Adipose tissue (tissue), 3 donors: Measurements from ENCODE around the gene ANKRD39. TPM values are rescaled to one million over a fixed set of nuclear protein-coding genes. Genes with fewer than 3 reads are reported as not detected.

Experiments
- H3K27ac ChIP-seq: one replicate; pipeline ENCODE4 v1.5.1; 2013; ENCODE audit warnings: low read depth, low read length
- WGBS, 3 donors: extraction: QIAGEN DNeasy Blood & Tissue Kit; methylation state at CpG; one replicate each; pipeline ENCODE4 v1.1.7; 2013; 5-methylcytosine and 5-hydroxymethylcytosine counted together
- polyA plus RNA-seq, 3 donors: library from polyadenylated mRNA; stranded (reverse); fragments of 200-250 nt; gene quantifications; one replicate each; pipeline ENCODE4 v1.2.3, GENCODE V29; 2013
- donor health status: healthy with polysubstance abuse.
- donor health status: Bipolar disorder and iron deficiency.
- donor health status: healthy.

ANKRD39 gene
- polyA plus RNA-seq, 3 donors: 9.4 to 14.5 (median 11.0) TPM

GRCh38 chr2:96823198-96823597, 34.6 kb downstream of the ANKRD39 start:
- WGBS, 3 donors: 74 to 88% (median 79%) methylated on average over 11 of the region's 11 CpGs
- no peak overlapping the region for H3K27ac ChIP-seq

- WGBS, 3 donors: 66 to 76% (median 74%) methylated on average over 4 of the region's 4 CpGs
- no peak overlapping the region for H3K27ac ChIP-seq
These were observed 35.0 kb downstream of the ANKRD39 start for GRCh38 chr2:96822786-96823185.

GRCh38 chr2:96821113-96821675, 36.6 kb downstream of the ANKRD39 start:
- 39 to 86% (median 85%) methylated on average over 11 of the region's 11 CpGs for WGBS, 3 donors
- H3K27ac ChIP-seq: no peak overlapping the region

- H3K27ac ChIP-seq: no peak overlapping the region
- 75 to 87% (median 84%) methylated on average over 12 of the region's 12 CpGs for WGBS, 3 donors
These were observed 37.8 kb downstream of the ANKRD39 start for GRCh38 chr2:96819876-96820511.

- WGBS, 3 donors: 42 to 78% (median 76%) methylated on average over 10 of the region's 10 CpGs
- H3K27ac ChIP-seq: no peak overlapping the region
These were observed 38.5 kb downstream of the ANKRD39 start for GRCh38 chr2:96819128-96819875.

GRCh38 chr2:96817882-96818281, 39.9 kb downstream of the ANKRD39 start:
- 48 to 91% (median 86%) methylated on average over 8 of the region's 8 CpGs for WGBS, 3 donors
- no peak overlapping the region for H3K27ac ChIP-seq

GRCh38 chr2:96816836-96817702, 40.7 kb downstream of the ANKRD39 start:
- no peak overlapping the region for H3K27ac ChIP-seq
- WGBS, 3 donors: 2 to 5% (median 3%) methylated on average over 74 to 89 of the region's 89 CpGs

- H3K27ac ChIP-seq: no peak within 1 kb of the TSS
- 0% methylated on average over 55 to 101 of the region's 103 CpGs for WGBS, 3 donors
These were observed 41.5 kb downstream of the ANKRD39 start, which contains the start of gene CNNM3 for GRCh38 chr2:96816127-96816835. Gene CNNM3 (plus strand): TSS chr2:96816268. CDS start chr2:96816278, 10 bp downstream.

GRCh38 chr2:96815326-96816126, 42.3 kb downstream of the ANKRD39 start:
- H3K27ac ChIP-seq: no peak overlapping the region
- WGBS, 3 donors: 2% methylated on average over 55 to 60 of the region's 60 CpGs

- no peak overlapping the region for H3K27ac ChIP-seq
- 85 to 94% (median 93%) methylated on average over 4 of the region's 4 CpGs for WGBS, 3 donors
These were observed 44.2 kb downstream of the ANKRD39 start for GRCh38 chr2:96813656-96814055.

GRCh38 chr2:96811917-96812316, 45.9 kb downstream of the ANKRD39 start:
- no peak overlapping the region for H3K27ac ChIP-seq

GRCh38 chr2:96810783-96811192, 47.0 kb downstream of the ANKRD39 start:
- 78 to 95% (median 91%) methylated on average over 5 of the region's 5 CpGs for WGBS, 3 donors
- H3K27ac ChIP-seq: no peak overlapping the region

More at GRCh38 chr2:96811917-96812316, 45.9 kb downstream of the ANKRD39 start:
- 38 to 45% (median 40%) methylated on average over 3 of the region's 3 CpGs for WGBS, 3 donors

GRCh38 chr2:96809951-96810782, 47.6 kb downstream of the ANKRD39 start:
- 82 to 88% (median 86%) methylated on average over 12 of the region's 12 CpGs for WGBS, 3 donors
- no peak overlapping the region for H3K27ac ChIP-seq

GRCh38 chr2:96809216-96809882, 48.5 kb downstream of the ANKRD39 start:
- WGBS, 3 donors: 81 to 90% (median 89%) methylated on average over 13 of the region's 13 CpGs
- H3K27ac ChIP-seq: no peak overlapping the region

- H3K27ac ChIP-seq: no peak overlapping the region
- 75 to 91% (median 88%) methylated on average over 10 of the region's 10 CpGs for WGBS, 3 donors
These were observed 49.5 kb downstream of the ANKRD39 start for GRCh38 chr2:96808176-96808837.

- H3K27ac ChIP-seq: no peak overlapping the region
- 78 to 95% (median 94%) methylated on average over 10 of the region's 10 CpGs for WGBS, 3 donors
These were observed 50.7 kb downstream of the ANKRD39 start for GRCh38 chr2:96807127-96807471.
